Large intestine (tissue), 3 donors: Measurements from ENCODE around the gene SLC37A1. TPM values are rescaled to one million over a fixed set of nuclear protein-coding genes. Genes with fewer than 3 reads are reported as not detected.

Experiments
- DNase-seq, 2 donors: peaks; one replicate each; pipeline versions ENCODE4 v3.0.0 to v3.0.0-alpha.2; 2013
- H3K27ac ChIP-seq: one replicate; pipeline ENCODE4 v1.5.1; 2013; ENCODE audit warnings: low read length
- H3K27me3 ChIP-seq: 2 replicates; pipeline ENCODE4 v1.6.1; 2013; ENCODE audit warnings: low read length; ENCODE audit not compliant: control insufficient read depth, insufficient read depth
- H3K36me3 ChIP-seq: 2 replicates; pipeline ENCODE4 v1.6.1; 2013; ENCODE audit warnings: low read length; ENCODE audit not compliant: control insufficient read depth, insufficient read depth
- H3K4me1 ChIP-seq: one replicate; pipeline ENCODE4 v1.6.1; 2013; ENCODE audit warnings: low read length; ENCODE audit not compliant: control insufficient read depth, insufficient read depth
- H3K4me3 ChIP-seq: one replicate; pipeline ENCODE4 v1.5.1; 2013; ENCODE audit warnings: low read length
- H3K9me3 ChIP-seq: one replicate; pipeline ENCODE4 v1.6.1; 2013; ENCODE audit warnings: mild to moderate bottlenecking, low read depth, low read length, moderate library complexity; ENCODE audit not compliant: control insufficient read depth
- WGBS: methylation state at CpG from one replicate; pipeline ENCODE4 v1.1.5; 2013; ENCODE audit warnings: low lambda C conversion rate; ENCODE audit not compliant: insufficient coverage; 5-methylcytosine and 5-hydroxymethylcytosine counted together
- polyA plus RNA-seq: library from polyadenylated mRNA; unstranded; fragments of 120-200 nt; gene quantifications from one replicate; pipeline ENCODE4 v1.2.1, GENCODE V29; 2013

Gene SLC37A1
- polyA plus RNA-seq, 1 donor = 35.9 TPM

DNA sequence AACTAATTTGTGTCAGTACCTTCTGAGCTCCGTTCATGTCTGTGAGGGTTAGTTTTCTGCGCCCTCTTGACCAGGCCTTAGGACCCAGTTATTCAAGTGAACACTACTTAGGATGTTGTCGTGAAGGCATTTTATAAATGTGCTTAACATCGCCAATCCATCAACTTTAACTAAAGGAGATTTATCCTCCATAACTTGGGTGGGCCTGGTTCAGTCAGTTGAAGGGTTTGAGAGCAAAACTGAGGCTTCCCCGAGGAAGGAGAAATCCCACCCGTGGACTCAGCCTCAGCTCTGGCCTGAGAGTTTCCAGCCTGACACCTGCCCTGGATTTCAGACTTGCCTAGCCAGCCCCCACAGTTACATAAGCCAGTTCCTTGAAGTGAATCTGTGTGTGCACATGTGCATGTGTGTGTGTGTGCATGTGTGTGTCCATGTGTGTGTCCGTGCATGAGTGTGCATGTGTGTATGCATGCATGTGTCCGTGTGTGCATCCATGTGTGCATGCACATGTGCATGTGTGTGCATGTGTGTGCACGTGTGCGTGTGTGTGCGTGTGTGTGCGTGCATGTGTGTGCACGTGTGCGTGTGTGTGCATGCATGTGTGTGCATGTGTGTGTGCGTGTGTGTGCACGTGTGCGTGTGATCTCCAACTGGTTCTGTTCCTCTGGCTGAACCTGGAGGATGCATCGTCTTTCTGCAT is 77.7 kb downstream of the SLC37A1 start:
- peaks cover 3% of the 10 kb centered on the region for H3K4me1 ChIP-seq
- no peak overlapping the region for H3K4me3 ChIP-seq
- no peaks in the 10 kb centered on the region for H3K36me3 ChIP-seq
- WGBS = 80% methylated on average over 5 of the region's 18 CpGs
- no peak for DNase-seq
- H3K27me3 ChIP-seq = no peaks in the 10 kb centered on the region
- H3K9me3 ChIP-seq = no peaks in the 10 kb centered on the region
- H3K27ac ChIP-seq = no peak overlapping the region

DNA sequence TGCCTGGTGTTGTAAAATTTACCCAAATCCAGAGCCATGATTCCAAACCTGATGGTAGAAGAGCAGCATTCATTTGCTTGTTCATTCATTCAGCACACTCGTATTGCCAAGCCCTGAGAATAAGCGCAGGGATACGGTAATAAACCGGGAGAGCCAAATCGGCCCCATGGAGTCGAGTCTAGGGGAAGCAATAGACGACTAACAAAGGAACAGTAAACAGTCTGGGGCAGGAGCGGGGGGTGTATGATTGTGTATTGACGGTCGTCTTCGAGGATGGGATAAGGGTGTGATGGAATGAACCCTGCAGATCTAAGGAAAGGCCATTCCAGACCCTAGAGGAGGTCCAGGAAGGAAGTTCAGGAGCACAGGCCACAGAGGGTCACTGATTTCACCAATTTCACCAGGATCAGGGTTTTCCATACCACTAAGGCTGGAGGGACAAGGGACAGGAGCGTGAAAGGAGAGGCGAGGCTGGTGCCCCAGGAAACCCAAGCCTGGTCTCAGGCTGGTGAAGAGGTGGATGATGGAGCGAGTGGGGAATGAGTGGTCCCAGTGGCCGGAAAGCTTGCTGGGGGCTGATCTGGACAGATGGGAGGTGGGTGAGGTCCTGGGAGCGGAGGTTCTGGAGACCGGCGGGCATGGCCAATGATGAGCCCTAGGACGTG is 78.6 kb downstream of the SLC37A1 start:
- 100% methylated on average over 1 of the region's 19 CpGs for WGBS
- Histone ChIP-seq H3K4me3 (no peak overlapping the region), H3K4me1 (peaks cover 3% of the 10 kb centered on the region), H3K27ac (no peak overlapping the region), H3K9me3 (no peaks in the 10 kb centered on the region), H3K36me3 (no peaks in the 10 kb centered on the region), H3K27me3 (no peaks in the 10 kb centered on the region)
- no peak for DNase-seq

DNA sequence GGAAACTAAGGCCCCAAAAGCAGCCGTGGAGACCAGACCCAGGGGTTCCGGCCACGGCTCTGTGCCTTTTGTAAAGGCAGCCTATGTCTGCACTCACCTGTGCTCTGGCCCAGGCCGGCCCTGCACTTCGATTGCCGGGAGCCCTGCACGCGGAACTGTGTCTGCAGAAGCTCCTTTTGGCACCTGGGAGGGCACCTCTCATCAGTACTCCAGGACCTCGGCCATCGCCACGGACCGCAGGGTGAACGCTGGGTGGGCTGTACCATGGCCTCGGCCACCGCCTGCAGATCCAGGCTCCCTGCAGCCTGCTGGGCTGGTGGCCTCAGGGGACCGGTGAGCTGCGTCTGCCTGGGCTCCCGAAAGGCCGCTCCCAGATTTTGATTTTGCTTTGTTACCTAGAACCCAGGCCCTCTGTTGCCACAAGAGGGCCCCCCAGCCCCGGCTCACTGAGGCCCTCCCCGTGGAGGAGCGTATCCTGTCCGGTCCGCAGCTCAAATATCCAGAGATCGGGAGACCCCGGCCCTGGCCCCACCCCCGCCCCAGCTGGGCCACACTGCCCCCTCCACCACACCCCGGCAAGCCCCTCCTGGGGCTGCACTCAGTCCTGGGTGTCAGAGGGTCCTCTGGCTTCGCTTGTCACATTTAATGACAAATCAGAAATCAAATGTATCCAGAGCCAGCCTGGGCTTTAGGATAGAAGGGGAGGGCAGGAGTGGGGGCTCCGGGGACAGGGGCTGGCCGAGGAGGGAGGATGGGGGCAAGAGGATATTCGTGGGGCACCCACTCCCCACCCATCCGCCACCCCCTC is 79.6 kb downstream of the SLC37A1 start:
- Histone ChIP-seq H3K27me3 (no peaks in the 10 kb centered on the region), H3K27ac (no peak overlapping the region), H3K4me3 (no peak overlapping the region), H3K9me3 (no peaks in the 10 kb centered on the region), H3K36me3 (no peaks in the 10 kb centered on the region), H3K4me1 (peaks cover 3% of the 10 kb centered on the region)
- WGBS = no CpG with 5 or more reads among the region's 33 CpGs
- peak; percentile 56 to 60 for DNase-seq

DNA sequence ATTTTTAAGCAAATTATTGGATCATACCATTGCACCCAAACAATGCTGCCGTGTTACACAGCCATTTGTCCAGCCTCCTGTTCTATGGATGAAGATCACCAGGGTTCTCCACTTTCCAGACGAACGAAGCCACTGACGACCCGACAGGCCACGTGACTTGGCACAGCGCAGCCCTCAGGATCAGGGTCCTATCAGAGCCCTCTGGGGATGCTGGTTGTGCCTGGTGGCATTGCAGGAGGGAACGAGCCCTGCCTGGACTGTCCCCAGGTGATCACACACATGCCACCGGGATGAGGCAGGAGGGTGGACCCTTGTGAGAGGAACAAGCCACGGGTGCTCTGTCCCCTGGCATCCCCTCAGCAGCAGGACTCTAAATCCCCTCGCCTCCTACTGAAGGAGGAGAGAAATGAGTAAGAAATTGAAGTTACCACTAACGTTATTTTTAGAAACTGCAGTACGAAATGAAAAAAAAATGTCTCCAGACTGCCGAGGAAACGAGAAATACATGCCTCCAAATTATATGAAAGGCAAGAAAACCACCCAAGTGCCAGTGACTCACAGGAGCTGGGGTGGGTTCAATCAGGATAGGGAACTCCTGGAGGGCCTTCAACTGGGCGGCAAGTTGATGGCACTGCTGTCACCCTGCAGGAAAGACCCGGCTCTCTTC is 81.1 kb downstream of the SLC37A1 start:
- H3K27ac ChIP-seq = no peak overlapping the region
- H3K27me3 ChIP-seq = no peaks in the 10 kb centered on the region
- H3K4me3 ChIP-seq = no peak overlapping the region
- no peak for DNase-seq
- H3K9me3 ChIP-seq = no peaks in the 10 kb centered on the region
- peaks cover 3% of the 10 kb centered on the region for H3K4me1 ChIP-seq
- no CpG with 5 or more reads among the region's 17 CpGs for WGBS
- no peaks in the 10 kb centered on the region for H3K36me3 ChIP-seq

- Histone ChIP-seq H3K27ac (no peak overlapping the region), H3K4me1 (peaks cover 3% of the 10 kb centered on the region), H3K36me3 (no peaks in the 10 kb centered on the region), H3K27me3 (no peaks in the 10 kb centered on the region), H3K4me3 (no peak overlapping the region), H3K9me3 (no peaks in the 10 kb centered on the region)
- WGBS = no CpG with 5 or more reads among the region's 25 CpGs
- DNase-seq = no peak
Observed at GRCh38 chr21:42595283-42596187, 81.9 kb downstream of the SLC37A1 start.

- Histone ChIP-seq H3K27ac (no peak overlapping the region), H3K27me3 (no peaks in the 10 kb centered on the region), H3K4me3 (no peak overlapping the region), H3K36me3 (no peaks in the 10 kb centered on the region), H3K4me1 (peaks cover 3% of the 10 kb centered on the region), H3K9me3 (no peaks in the 10 kb centered on the region)
- no peak for DNase-seq
- WGBS = no CpG with 5 or more reads among the region's 2 CpGs
Observed at GRCh38 chr21:42596657-42597056, 83.0 kb downstream of the SLC37A1 start.

DNA sequence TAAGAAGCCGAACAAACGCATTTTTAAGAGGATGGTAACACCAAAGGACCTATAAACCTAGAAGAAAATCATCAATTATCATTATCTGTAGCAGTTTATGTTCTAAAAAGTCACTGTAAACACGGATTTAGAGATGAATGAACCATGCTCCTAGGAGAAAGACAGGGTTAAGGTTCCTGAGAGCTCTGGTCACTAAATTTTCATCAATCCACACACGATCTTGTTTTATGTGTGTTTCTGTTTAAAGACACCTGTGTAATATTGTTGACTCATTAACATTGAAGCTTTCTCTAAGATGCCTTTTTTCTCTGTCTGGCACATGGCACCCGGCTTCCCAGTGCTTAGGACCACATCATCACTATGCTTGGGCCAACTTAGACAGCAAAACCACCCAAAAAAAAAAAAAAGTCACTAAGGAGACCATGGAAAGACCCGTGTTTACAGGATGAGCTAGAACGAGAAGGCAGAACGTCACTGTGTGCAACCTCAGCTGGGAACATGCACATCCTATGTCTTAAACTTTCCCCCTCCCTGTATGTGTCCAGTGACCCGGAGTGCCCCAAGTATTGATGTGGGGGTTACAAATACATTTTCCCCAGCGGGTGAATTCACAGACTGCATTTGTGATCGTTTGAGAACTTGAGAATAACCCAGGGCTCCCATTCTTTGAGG is 84.0 kb downstream of the SLC37A1 start:
- Histone ChIP-seq H3K36me3 (no peaks in the 10 kb centered on the region), H3K4me1 (peaks cover 3% of the 10 kb centered on the region), H3K4me3 (no peak overlapping the region), H3K9me3 (no peaks in the 10 kb centered on the region), H3K27ac (no peak overlapping the region), H3K27me3 (no peaks in the 10 kb centered on the region)
- no peak for DNase-seq
- WGBS = 100% methylated on average over 3 of the region's 11 CpGs

DNA sequence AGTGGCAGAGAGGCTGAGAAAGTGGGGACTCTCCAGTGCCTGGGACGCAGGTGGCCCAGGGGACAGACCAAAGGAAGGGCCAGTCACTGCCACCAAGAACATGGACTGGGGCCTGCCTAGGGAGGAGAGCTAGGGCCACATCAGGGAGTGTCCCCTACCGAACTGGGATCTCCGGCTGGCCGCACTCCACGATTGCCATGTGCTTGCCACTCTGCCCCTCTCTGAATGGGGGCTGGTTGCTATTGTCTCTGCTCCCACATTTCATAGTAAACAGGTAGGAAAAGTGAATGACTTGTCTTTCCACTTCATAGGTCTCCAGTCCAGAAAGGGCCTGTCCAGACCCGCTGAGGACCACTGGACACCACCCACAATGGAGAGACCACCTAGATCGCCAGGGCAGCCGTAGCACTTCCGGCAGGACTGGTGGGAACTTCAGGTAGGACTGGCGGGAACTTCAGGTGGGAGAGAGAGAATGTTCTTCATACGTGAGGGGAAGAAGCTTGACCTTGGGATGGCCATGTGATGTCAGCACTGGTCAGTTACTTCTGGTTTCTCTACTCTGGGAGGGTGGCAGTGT is 84.6 kb downstream of the SLC37A1 start:
- no peaks in the 10 kb centered on the region for H3K9me3 ChIP-seq
- no peaks in the 10 kb centered on the region for H3K27me3 ChIP-seq
- no peak overlapping the region for H3K27ac ChIP-seq
- H3K4me3 ChIP-seq = no peak overlapping the region
- H3K36me3 ChIP-seq = no peaks in the 10 kb centered on the region
- whole genome bisulfite sequencing = no CpG with 5 or more reads among the region's 11 CpGs
- DNase-seq = no peak
- peaks cover 3% of the 10 kb centered on the region for H3K4me1 ChIP-seq

GRCh38 chr21:42599486-42599885 is 85.8 kb downstream of the SLC37A1 start:
- Histone ChIP-seq H3K27ac (no peak overlapping the region), H3K4me3 (no peak overlapping the region), H3K9me3 (no peaks in the 10 kb centered on the region), H3K4me1 (no peaks in the 10 kb centered on the region), H3K27me3 (no peaks in the 10 kb centered on the region), H3K36me3 (no peaks in the 10 kb centered on the region)
- WGBS = no CpG with 5 or more reads among the region's 4 CpGs
- DNase-seq = no peak
